Adrenal gland (tissue), 12 donors: Measurements from ENCODE around the gene SMIM35. TPM values are rescaled to one million over a fixed set of nuclear protein-coding genes. Genes with fewer than 3 reads are reported as not detected.

Experiments used
- DNase-seq, 7 donors: peaks; one replicate each; pipeline ENCODE4 v3.0.0-alpha.2; 2019 to 2020
- H3K27ac ChIP-seq, 5 donors: fragments of 200-600 bp; sonication (generic) in 4 of 5; 1 replicate in 3 of 5; 2 replicates in 2 of 5; pipeline versions ENCODE4 v1.5.1 to v1.8.0; 2016 to 2020; ENCODE audit warnings: mild to moderate bottlenecking in 1 of 5
- H3K27me3 ChIP-seq: fragments of 200-600 bp; 2 replicates; pipeline ENCODE4 v1.8.0; 2021
- H3K36me3 ChIP-seq, 2 donors: fragments of 200-600 bp; replicated peaks in 1 of 2; 1 replicate in 1 of 2; 2 replicates in 1 of 2; pipeline versions ENCODE4 v1.5.1 to v1.8.0; 2018 to 2022
- H3K4me1 ChIP-seq, 2 donors: fragments of 200-600 bp; replicated peaks in 1 of 2; 1 replicate in 1 of 2; 2 replicates in 1 of 2; pipeline versions ENCODE4 v1.5.1 to v1.8.0; 2018 to 2021
- H3K4me3 ChIP-seq, 4 donors: fragments of 200-600 bp; sonication (generic) in 3 of 4; one replicate each; pipeline ENCODE4 v1.5.1; 2016 to 2018
- H3K9me3 ChIP-seq, 3 donors: fragments of 200-600 bp; sonication (generic) in 1 of 3; replicated peaks in 1 of 3; 1 replicate in 2 of 3; 2 replicates in 1 of 3; pipeline versions ENCODE4 v1.5.1 to v1.8.0; 2016 to 2021
- CTCF ChIP-seq, 6 experiments: fragments of 450-650 bp in 4 of 6; fragments of 200-600 bp in 2 of 6; sonication (generic) in 1 of 6; IDR thresholded peaks; 1 replicate in 5 of 6; 2 replicates in 1 of 6; pipeline versions ENCODE4 v1.5.1 to v1.8.0; 2016 to 2021; ENCODE audit warnings: antibody characterized with exemption in 6 of 6, mild to moderate bottlenecking in 2 of 6, moderate library complexity in 1 of 6
- POLR2A ChIP-seq, 2 donors: fragments of 450-650 bp; IDR thresholded peaks; one replicate each; pipeline ENCODE4 v1.6.1; 2017; ENCODE audit warnings: antibody characterized with exemption in 2 of 2, mild to moderate bottlenecking in 2 of 2, moderate library complexity in 1 of 2
- WGBS, 4 donors: extraction: QIAGEN DNeasy Blood & Tissue Kit in 2 of 4; methylation state at CpG; one replicate each; pipeline versions ENCODE4 v1.1.5 to v1.1.7; 2013 to 2017; 5-methylcytosine and 5-hydroxymethylcytosine counted together
- intact Hi-C, 2 donors: fragments of 100-400 bp; cut with DNase I; formaldehyde crosslinking; loops; one replicate each; pipeline versions ENCODE4 v1.14.1 to v1.15.0; 2022 to 2023
- polyA plus RNA-seq, 3 donors: library from polyadenylated mRNA; stranded (reverse); fragments of 200-250 nt in 2 of 3; fragments of 350-450 nt in 1 of 3; fragmentation: Illumina TruSeq in 1 of 3; extraction: RNeasy Lipid Tissue Mini Kit (QIAGEN cat#74804) in 1 of 3; gene quantifications; one replicate each; pipeline ENCODE4 v1.2.3, GENCODE V29; 2013 to 2014
- total RNA-seq, 9 donors: library from RNA; depleted of rRNA in 4 of 9; stranded (reverse); fragments of >200 nt in 4 of 9; fragments of 120-200 nt in 1 of 9; fragmentation: NEBNext Ultra II Directional in 1 of 9; extraction: Animal tissue kit (Norgen Biotek cat#: 25700) in 1 of 9; gene quantifications; one replicate each; pipeline versions ENCODE4 v1.1.0 to v1.2.4, GENCODE V29; 2013 to 2023
- donor health status: healthy with polysubstance abuse.
- donor health status: Bipolar disorder and iron deficiency.
- donor health status: DM: yes; HTN: yes; CAD: no.
- donor health status: DM: no; HTN: no; CAD: no.
- donor health status: DM: no; HTN: no; CAD: no.
- donor health status: DM: yes; HTN: yes; CAD: no.

The SMIM35 gene
- total and polyA plus RNA-seq, 12 donors = 0.07 to 0.10 (median 0.09) TPM; not detected in 7

- DNase-seq = no peak
- TF ChIP-seq CTCF (IDR thresholded peaks at IDR 0.05) (no peak), POLR2A (IDR thresholded peaks at IDR 0.05) (no peak)
- 68 to 87% (median 78%) methylated on average over 7 to 10 of the region's 10 CpGs for WGBS, 4 donors
- intact Hi-C loops = no loop called here
- Histone ChIP-seq H3K4me3 (no peak overlapping the region), H3K36me3 (no peaks in the 10 kb centered on the region), H3K27me3 (no peaks in the 10 kb centered on the region), H3K27ac (no peak overlapping the region), H3K9me3 (no peaks in the 10 kb centered on the region), H3K4me1 (peaks cover 4 to 20% of the 10 kb centered on the region in 2 donors)
Measured at GRCh38 chr11:118079491-118079890, 7.3 kb downstream of the SMIM35 start.

DNA sequence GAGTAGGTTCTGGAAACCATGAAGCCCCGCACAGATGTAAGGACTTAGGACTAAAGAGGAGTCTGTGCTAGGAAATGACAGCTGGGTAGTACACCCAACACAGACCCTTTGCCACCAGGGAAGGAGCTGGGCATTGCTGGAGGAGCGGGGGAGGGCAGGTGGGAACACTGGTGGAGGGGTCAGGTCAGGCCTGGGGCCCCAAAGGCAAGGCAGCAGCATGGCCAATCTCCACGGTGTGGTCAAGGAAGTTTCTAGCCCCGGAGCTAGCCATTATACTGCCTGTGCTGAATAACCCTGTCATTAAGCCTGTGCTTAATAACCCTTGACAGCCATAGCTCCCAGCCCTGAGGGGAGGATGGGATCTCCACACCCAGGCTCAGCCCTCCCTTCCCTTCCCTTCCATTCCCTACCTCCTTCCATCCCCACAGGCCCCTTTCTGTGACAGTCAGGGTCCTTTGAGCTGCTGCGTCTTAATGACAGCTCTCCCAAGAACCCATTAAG is 7.8 kb downstream of the SMIM35 start:
- no peak overlapping the region for H3K4me3 ChIP-seq
- H3K4me1 ChIP-seq = peaks cover 4 to 15% of the 10 kb centered on the region in 2 donors
- WGBS, 4 donors = 73 to 82% (median 79%) methylated on average over 3 to 5 of the region's 5 CpGs
- H3K27ac ChIP-seq = no peak overlapping the region
- intact Hi-C loops = no loop called here
- no peak for TF ChIP-seq CTCF (IDR thresholded peaks at IDR 0.05)
- no peak for TF ChIP-seq POLR2A (IDR thresholded peaks at IDR 0.05)
- H3K9me3 ChIP-seq = no peaks in the 10 kb centered on the region
- H3K27me3 ChIP-seq = no peaks in the 10 kb centered on the region
- H3K36me3 ChIP-seq = no peaks in the 10 kb centered on the region
- no peak for DNase-seq

DNA sequence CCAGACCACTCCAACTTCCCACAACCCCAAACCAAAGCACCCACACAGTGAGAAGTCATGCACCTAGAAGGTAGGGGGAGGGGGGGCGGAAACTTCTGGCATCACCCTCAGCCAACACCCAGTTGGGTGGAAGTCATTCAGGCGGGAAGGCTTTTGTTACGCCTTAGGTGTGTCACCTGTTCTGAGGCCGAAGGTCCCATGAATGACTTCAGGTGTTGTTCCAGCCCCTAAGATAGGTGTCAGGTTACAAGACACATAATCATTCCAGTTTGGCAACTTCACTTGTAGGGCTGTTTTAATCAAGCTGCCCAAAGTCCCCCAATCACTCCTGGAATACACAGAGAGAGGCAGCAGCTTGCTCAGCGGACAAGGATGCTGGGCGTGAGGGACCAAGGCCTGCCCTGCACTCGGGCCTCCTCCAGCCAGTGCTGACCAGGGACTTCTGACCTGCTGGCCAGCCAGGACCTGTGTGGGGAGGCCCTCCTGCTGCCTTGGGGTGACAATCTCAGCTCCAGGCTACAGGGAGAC is 9.9 kb downstream of the SMIM35 start, which contains the start of gene TMPRSS4:
TMPRSS4 (plus strand) TSS at position 325 of the 528 bp plus-strand sequence. CDS start 225 bp downstream, outside the sequence.
- Histone ChIP-seq H3K36me3 (no peaks in the 10 kb centered on the region), H3K27ac (no peak within 1 kb of the TSS), H3K4me3 (no peak within 1 kb of the TSS), H3K4me1 (no peaks in the 10 kb centered on the region), H3K27me3 (no peaks in the 10 kb centered on the region), H3K9me3 (no peaks in the 10 kb centered on the region)
- intact Hi-C loops = no loop called here
- 88 to 94% (median 89%) methylated on average over 5 to 7 of the region's 7 CpGs for WGBS, 4 donors
- no peak for TF ChIP-seq CTCF (IDR thresholded peaks at IDR 0.05)
- TF ChIP-seq POLR2A (IDR thresholded peaks at IDR 0.05) = no peak
- DNase-seq = no peak

DNA sequence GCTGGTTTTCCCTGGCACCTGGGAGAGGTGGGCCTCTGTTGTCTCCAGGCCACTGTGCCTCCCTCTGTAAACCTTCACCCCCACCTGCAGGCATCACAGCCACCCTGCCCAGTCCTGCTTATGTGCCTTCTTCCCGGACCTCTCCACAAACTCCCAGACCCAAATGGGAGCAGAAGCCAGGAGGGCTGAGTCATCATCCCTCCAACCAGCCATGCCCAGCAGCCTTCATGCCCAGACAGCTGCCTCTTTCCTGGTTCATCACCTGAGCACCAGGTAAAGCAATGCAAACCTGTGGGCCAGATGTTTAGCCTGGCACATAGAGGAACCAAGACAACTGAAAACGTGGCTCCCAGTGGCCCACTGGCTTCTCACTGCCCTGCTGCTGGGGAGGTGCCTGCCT is 12.0 kb downstream of the SMIM35 start:
- H3K9me3 ChIP-seq = no peaks in the 10 kb centered on the region
- H3K27me3 ChIP-seq = no peaks in the 10 kb centered on the region
- H3K36me3 ChIP-seq = no peaks in the 10 kb centered on the region
- intact Hi-C loops = no loop called here
- TF ChIP-seq POLR2A (IDR thresholded peaks at IDR 0.05) (no peak), CTCF (IDR thresholded peaks at IDR 0.05) (no peak)
- no peak overlapping the region for H3K4me3 ChIP-seq
- no peak for DNase-seq
- WGBS, 4 donors = 66 to 80% (median 71%) methylated on average over 1 to 2 of the region's 2 CpGs
- H3K4me1 ChIP-seq = no peaks in the 10 kb centered on the region
- no peak overlapping the region for H3K27ac ChIP-seq
